Superior temporal gyrus (tissue), 1 donor: Measurements from ENCODE around the gene FAT3.

Experiments used
- DNase-seq: peaks from one replicate; pipeline ENCODE4 v3.0.0-alpha.2; 2016; ENCODE audit errors: extremely low spot score

The FAT3 gene

DNA sequence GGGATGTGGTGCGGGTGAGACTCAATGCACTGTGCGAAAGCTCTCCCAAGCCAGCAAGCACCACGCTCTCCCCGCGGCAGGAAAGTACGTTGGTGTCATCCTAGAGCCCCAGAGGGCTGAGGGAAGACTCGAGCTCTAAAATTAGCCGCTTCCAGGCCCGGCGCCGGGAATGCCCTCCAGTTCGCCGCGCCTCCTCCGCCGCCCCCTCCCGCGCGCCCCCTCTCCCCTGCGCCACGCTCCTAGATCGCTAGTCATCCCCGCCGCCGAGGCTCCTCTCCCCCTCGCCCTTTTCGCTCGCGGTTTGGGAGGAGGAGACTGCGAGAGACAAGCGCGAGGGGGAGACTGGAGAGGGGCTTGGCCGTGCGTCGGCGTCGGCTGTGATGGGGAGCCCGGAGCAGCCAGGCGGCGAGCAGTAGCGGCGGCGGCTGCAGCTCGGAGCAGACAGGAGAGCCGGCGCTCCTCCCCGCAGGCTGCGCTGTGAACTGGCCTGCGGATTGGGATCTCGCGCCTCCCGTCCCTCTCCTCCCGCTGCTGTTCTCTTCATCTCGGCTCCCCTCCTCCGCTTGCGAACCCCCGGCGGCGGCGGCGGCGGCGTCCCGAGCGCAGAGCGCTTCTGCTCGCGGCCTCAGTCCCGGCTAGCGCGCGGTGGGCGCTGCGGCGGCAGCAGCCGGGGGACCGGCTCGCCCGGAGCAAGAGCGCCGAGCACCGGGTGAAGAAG, at the start of gene FAT3:
TSS of gene FAT3 (plus strand) at position 412 of the 718 bp plus-strand sequence. CDS start 127,295 bp downstream, outside the sequence.
- DNase-seq, result no peak

DNA sequence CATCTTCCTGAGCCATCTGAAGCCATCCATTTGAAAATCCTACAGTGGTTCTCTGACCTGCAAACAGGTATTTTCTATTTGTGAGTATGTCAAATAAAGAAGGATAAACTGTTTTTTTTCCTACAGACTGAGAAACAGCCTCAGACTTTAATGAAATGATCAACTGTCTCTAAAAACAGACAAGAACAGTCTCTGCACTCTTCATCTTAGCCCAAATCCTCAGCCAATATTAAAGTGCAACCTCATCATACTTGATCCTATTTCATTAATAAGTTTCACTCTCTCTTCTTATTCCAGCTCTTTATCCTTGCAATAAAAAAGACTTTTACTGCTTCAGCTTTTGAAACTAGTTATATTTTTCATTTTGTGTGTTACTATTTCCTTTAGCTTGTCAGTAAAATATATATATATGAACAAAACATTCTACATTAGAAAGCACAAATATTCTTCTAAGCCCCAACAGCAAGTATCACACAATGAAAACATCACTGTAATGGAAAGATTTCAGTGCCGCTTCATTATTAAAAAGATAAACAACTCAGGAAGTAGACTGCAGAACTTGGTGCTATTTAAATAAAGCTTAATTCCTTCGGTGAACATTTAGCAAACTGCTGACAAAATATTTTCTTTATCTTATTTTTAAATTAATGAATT, 45.5 kb upstream of the FAT3 start:
- DNase-seq, result no peak

DNA sequence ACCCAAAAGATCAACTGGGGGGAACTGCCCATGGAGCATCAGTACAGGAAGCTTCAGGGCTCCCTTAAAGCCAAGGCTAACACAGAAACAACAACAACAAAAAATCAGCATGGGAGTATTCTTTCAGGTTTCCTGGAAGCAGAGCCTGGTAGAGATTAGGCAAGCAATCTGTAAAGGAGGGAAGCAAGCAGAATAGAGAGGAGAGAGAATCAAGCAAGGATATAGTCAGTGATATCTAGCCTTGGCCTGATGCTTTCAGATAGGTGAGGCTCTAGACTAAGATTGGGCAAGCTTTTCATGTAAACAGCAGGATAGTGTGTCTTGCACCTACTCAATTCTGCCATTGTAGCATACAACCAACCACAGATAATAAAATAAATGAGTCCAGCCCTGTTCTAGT, 44.4 kb upstream of the FAT3 start:
- no peak for DNase-seq

DNA sequence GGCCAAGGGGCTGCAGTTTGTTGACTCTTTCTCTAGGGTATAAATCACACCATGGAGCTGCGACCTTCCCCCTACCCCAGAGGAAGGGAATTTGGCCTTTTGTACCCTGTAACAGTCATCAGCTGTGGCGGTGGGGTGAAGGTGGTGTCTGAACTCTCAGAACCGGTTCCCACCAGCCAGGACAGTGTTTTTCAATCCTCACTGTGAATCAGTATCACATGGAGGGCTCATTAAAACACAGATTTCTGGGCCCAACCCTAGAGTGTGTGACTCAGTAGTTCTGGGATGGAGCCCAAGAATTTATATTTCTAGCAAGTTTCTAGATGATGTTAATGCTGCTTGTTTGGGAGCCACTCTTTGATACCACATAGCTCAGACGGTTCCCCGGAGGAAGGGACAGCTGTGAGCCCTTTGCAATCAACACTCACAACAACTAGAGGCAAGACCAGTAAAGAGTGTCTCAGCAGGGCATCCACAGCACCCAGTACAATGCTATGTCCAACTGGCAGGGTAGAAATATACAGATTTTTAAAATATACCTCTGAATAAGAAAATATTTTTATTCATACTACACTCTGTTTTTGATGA, 43.9 kb upstream of the FAT3 start:
- peak; percentile 29 for DNase-seq

DNA sequence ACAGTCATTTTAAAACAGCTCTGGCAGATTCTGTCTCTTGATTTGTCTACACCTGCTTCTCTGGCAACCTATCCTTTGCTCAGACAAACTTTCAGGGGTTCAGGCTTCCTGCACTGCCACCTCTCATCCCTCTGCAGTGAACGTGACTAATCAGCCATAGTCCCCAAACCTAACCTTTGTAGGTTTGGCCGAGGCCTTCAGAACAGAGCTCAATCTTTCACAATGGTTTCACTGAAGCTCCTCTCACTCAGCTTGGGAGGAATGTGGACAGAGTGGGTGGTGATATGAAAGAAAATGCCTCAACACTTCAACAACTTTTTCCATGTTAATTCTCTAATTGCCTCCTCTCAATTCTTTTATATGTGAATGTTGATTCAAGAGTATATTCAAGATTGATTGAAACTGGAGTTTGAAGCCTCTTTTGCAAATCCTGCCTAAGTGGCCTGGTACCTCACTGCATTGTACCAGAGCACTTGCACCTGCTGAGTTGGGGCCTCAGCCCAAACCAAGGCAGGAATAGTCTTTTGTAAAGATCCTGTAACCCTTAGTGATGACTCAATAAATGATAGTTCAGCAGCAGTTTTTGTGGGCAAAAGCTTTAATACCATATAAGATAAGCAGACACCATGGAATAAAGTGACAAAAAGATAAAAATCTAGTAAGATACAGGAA, 33.9 kb upstream of the FAT3 start:
- no peak for DNase-seq

DNA sequence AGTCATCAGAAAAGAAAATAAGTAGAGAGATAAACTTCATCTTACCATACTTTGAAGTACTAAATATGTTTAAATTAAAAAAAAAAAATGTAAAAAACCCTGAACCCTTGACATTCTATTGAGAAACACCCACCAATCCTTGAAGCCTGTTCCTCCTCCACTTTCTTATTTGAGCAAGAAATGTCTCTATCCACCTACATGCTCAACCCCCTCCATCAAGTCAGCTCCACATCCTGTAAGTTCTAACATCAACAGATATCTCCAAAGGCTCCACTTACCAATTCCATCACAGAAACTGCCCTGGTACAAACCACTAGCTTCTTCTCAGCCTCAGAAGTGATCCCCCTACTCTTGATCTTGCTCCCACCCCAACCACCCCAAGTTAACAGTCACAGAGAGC, 32.5 kb upstream of the FAT3 start:
- DNase-seq, result no peak

DNA sequence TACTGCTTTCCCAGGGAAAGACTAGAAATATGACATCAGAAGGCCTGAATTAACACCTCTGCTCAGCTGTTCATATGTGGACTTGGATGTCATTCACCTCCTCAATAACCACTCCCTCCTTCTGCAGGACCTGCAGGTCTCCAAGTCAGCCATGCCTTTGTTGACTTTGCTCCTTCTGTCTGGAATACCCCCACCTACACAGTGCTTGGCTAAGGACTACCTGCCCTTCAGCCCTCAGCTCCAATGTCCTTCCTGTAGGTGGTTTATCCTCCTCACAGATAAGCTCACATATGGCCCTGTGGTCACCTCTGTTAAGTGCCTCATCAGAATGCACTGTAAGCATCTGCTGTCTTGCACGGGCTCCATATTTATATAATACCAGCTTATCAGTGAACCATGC, 26.4 kb upstream of the FAT3 start:
- DNase-seq, result no peak

DNA sequence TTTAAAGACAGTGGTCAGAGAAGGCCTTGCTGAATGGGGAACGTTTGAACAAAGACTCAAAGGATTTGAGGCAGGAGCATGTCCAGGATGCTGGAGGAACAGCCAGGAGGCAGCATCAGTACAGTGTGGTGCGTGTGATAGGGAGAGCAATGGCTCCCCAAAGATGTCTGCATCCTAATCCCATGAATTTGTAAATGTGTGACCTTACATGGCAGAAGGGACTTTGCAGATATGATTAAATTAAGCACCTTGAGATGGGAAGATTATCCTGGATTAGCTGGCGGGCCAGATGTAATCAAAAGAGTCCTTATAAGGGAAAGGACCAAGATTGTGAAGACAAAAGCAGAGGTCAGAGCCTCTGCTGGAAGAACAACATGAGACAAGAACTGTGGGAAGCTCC, 24.6 kb upstream of the FAT3 start:
- no peak for DNase-seq

DNA sequence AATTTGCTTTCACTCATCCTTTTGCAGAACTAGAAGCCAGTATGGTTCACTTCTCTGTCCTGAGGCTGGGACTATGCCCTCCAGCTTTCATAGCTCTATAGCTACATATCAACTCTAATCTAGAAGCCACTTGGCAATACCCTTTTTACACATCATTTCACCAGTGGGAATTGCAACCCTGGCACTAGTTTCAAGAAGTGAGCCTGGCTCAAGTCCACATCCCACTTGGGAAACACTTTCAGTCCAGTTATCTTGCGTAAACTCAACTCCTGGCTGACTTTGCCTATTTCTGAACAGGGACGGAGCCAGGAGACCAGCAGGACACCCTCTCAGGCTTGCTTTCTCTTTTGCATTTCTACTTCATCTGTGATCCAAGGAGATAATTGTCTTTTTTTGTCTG, 19.9 kb upstream of the FAT3 start:
- no peak for DNase-seq

DNA sequence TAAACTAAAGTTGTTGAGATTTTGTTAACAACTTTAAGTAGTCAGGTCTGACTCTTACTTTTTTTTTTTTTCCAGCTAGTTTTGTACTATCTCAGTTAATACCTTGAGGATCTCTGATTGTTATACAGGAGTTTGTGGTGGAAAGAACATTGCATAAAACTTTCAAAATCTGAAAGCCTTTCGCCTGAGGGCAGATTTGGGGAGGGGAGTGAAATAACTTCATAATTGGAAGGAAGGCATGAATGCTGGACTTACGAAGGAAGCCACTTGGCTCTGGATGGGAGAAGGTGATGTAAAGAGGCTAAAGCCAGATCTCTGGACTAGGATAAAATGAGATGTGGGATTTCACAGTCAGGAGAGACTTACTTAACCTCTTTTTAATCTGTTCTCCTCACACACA, 18.2 kb upstream of the FAT3 start:
- no peak for DNase-seq

DNA sequence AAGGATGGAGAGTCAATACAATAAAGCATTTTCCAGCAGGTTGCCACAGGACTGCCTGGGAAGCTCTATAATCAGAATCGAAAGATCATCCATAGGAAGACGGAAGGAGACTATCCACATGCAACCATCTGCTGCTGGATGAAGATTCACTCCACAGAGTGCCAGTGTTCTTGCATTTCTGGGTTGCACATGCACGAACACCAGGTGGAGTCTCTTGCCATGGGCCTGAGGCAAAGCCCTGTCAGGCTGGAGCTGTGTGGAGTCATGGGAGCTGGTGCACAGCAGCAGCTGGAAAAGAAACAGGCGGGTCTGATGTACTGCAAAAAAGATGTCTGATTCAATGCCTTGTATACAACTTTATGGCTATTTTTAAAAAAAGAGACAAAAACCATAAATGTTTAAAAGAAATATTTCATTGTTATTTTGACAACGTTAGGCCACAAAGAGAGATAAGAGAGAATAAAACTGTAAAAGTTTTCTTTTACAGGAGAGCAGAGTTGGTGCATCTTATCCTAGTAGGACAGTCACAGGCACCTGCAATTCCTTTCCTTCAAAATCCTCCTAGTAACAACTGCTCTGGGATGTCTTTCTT, 12.9 kb upstream of the FAT3 start:
- peak; percentile 49 for DNase-seq

DNA sequence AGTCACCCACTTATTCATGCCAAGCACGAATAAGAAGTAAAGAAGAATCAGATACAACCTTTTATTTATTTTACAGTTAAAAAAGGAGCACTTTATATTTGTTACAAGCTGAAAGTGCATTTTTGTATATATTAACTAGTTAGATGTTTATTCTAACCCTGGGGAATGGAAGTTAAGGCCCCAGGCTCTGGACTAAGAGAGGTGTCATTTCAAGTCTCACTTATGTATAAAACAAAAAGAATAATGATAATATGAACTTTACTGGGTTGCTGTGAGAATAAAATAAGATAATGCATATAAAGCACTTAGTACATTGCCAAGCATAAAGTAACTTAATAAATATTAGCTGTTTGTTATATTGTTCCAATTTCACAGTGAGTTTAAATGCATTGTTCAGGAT, 12.1 kb upstream of the FAT3 start:
- DNase-seq, result no peak

DNA sequence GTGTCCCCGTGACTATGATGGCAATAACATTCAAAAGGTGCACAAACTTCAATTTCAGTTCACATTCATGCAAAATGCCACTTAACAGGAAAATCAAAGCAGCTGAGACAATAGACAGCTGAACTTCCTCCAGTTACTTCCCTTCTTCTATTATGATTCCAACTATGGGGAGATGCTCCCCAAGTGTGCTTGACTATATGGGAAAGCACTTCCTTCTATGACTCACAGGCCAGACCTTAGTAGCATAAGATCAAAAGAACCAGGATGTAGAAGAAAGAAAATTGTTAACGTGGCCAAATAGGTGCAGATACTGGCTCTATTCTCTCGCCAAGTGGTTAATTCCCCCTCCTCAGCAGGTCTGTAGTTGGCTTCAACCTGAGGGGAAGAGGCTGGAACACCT, 7.8 kb upstream of the FAT3 start:
- DNase-seq, result no peak

DNA sequence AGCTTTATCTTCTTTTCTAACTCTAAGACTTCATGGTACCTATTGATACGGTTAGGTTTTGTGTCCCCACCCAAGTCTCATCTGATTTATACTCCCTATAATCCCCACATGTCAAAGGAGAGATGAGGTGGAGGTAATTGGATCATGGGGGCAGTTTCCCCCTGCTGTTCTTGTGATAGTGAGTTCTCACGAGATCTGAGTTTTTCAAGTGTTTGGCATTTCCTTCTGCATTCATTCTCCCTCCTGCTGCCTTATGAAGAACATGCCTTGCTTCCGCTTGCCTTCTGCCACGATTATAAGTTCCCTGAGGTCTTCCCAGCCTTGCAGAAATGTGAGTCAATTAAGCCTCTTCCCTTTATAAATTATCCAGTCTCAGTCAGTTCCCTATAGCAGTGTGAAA, 5.1 kb upstream of the FAT3 start:
- no peak for DNase-seq

DNA sequence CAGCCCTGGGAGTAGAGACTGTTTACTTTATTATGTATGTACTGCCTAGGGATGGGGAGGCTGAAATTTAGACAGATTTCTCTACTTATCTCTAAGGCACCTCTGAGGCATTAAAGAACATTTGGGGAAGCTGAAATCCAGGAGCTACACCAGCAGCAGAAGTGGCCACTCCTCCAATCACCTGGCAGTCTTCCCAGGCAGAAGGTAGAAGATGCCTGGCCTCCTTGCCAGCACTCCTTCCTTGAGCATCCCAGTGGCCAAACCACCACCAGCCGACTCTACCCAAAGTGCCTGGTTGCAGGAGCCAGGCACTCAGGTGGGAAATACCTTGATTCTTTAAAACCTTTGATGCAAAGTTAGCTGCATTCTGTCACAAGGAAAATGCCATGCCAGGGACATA, 1.9 kb upstream of the FAT3 start:
- DNase-seq, result no peak

DNA sequence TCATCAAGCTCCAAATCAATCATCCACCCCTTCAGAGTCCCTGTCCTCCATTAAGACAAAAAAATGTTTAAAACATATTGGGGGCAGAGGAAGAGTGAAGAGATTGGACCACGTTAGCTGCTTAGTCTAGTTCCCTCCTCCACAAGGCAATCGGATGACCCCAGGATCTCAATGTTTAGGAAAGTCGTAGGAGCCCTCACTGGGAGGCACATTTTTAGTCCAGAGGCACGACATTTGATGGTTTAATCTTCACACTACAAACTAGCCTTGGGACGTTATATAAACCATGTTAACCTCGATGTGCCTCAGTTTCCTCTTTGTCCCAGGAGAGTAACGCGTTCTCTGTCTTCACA, 588 bp upstream of the FAT3 start:
- DNase-seq, result peak; percentile 50

DNA sequence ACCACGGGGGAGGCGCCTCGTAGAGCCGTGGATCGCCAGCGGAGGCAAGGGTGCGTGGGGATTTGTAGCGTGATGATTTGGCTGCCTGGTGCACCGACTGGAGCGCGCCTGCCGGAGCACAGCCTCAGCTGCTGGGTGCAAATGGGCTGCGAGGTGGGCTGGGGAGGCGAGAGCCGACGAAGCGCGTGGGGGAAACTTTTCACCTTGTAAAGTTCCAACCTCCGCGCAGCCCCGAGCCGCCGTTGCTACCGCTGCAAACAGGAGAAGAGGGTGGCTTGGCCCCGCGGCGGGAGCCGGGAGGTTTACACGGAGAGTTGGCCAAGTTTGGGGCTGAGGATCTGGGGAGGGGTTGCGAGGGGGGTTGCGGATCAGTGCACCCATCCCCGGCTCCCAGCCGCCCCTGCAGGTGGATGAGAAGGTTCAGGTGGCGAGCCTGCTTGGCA, 528 bp downstream of the FAT3 start:
- no peak for DNase-seq

DNA sequence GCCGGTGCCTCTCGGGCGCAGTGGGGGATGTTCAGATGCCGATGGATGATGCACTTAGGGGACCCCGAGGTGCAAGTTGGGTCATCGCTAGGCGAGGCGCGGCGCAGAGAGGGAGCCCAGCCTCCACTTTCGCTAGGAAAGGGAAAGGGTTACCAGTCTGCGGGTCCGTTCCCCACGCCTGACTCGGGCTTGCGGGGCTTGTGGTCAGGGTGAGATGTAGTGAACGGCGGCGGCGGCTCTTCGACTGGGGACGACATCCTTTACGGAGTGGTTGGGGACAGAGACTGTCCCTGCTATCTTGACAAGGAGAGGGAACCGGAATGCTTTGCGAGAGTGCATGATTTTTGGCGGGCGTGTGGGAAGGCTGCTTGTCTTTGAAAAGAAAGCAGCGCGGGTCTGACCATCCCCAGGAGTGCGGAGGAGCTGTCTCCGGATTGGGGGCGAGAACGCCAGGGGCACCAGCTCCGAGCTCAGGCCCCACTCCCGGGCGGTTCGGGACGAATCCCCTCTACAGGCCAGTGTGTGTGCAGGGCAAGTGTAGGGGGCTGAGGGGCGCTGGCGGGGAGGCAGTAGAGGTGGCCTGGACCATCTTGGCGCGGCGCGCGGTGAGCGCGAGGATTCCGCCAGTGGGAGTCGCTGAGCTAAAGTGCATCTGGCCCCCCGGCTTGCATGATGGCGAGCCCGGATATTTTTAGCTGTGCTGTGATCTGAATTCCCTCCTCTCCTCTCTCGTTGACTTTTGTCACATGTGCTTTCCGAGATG, 1.1 kb downstream of the FAT3 start:
- DNase-seq, result peak; percentile 43

DNA sequence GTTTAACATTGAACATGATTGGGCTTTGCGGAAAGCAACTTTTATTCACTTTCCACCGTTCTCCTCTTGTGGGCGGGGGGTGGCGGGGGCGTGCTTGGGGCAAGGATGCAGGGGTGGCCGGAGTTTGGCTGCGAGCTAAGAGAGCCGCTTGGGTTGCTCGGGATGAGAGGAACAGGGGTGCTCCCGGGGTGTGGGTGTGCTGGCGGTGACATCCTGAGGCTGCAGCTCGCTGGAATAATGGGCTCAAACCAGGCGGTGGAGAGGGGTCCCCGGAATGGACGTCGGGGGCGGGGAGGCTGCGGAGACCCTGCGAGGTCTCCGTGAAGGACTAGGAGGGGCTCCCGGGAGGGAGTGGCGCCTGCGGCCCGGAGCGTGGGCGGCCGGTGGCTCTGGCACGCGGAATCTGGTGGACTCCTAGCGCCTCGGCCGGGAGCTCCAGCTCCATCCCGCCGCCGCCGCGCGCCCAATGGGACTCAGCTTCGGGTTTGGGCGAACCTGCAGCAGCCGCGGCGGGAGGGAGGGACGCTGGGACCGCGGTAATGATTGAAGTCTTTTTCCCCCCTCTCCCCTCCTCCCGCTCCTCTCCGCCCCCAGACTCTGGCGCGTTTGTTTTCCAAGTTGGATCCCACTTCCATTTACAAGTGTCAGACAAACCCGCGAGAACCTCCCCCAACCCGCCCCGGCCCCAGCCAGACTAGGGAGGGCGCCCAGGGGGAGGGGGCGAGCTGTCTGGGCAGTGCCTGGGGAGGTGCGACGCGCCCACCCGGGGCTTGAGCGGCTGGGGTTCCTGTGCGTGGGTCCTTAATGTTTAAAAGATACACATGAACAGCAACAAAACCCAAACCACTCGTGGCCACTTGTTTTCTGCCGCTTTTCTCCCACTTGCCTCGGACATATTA, 2.0 kb downstream of the FAT3 start:
- no peak for DNase-seq

DNA sequence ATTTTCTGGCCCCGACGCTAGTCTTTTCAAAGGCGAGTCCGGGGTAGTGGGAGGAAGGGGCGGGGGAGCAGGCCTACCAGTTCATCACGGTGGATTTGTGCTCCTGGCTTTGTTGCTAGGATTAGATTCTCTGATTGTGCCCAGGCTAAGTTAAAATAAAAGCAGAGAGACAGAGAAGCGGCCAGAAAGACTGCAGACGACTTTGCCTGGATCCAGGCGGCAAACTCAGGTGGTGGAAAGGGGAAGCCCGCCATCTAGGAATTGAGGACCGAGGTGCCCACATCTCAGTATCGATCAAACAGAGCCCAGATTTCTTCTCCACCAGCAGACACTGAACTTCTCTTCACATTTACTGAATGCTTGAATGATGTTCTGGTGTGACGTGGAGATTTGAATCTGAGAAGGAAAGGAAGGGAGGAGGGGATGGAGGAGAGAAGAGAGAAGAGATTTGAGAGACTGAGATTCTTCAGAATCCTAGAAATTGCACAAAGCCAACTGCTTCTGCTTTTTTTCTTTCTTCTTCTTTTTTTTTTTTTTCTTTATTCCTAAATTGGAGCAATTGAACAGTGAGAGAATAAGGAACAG, 2.7 kb downstream of the FAT3 start:
- no peak for DNase-seq
